GM18909 (cell line): Measurements from ENCODE around the gene ERCC3.

ENCODE experiments used
- ATAC-seq: cut with Tn5 transposase; IDR thresholded peaks from one replicate; pipeline ENCODE4 v1.9.1; 2021; ENCODE audit warnings: mild to moderate bottlenecking; ENCODE audit not compliant: unreplicated experiment, poor library complexity

The ERCC3 gene

DNA sequence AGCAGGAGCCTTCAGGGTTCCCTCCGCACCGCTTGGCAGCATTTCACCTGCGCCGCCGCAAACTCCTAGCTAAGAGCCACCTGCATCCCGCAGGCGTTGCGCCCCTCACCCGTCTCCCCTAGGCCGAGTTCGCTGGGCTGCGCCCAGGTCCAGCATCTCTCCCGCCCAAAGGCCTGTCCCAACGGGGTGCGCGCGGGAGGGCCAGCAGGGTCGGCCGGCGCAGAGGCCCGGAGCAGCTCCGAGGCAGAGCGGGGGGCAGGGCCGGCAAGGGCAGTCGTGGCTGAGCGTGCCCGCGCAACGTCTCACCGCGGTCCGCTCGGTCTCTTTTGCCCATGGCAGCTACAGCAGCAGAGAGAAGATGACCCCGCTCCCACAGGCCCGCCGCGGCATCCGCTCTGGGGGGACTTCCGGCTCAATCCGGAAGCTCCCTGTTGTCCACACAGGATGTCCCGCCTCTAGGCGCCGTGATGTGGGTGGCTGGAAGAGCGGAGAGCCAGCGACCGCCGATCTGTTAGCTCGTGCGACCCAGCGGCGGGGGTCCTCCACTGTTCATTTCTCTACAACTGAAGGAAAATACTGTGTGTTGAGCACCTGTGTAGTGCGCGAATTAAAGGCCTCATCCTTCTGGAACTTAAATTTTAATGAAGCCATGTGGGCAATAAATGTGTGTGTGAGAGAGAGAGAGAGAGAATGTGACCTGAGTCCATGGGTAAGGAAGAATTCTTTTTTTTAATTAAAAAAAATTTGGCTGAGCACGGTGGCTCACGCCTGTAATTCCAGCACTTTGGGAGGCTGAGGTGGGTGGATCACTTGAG is at the start of gene ERCC3:
Gene ERCC3 (minus strand): TSS at position 397 of the 815 bp plus-strand sequence. CDS start 63 bp downstream, at position 334.
- ATAC-seq: peak; percentile 98

DNA sequence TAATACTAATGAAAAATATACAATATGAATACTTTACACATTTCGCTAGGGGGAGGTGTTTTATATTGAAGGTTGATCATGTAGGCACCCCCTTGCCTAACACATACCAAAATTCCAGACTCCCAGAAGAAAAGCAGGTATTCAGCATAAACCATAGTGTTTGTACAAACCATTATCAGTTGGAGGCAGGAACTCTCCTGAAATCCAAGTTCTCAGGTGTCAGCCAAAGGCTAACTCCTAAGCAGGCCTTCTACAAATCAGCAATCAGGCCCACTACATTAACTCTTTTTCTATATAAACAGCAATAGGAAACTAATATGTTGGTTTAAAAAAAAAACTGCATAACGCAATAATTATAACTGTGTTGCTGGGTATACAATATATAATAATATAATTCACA is 49.3 kb upstream of the ERCC3 start:
- ATAC-seq: no peak

DNA sequence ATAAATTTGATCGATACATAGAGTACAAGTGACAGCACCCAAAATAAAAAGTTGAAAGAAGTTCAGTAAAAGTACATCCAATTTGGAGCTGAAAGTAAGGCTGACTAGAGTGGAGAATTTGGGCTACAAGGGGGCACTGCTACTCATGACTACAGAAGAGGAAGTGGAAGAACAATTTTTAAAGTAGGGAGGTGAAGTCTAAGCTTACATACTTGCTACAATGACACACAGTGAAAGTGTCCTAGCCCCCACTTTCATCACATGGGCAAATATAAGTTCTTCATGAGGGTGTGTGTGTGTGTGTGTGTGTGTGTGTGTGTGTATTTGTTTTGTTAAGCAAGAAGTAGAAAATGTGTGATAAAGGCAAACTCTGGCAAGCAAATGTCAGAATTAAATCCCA is 48.2 kb upstream of the ERCC3 start:
- no peak for ATAC-seq

DNA sequence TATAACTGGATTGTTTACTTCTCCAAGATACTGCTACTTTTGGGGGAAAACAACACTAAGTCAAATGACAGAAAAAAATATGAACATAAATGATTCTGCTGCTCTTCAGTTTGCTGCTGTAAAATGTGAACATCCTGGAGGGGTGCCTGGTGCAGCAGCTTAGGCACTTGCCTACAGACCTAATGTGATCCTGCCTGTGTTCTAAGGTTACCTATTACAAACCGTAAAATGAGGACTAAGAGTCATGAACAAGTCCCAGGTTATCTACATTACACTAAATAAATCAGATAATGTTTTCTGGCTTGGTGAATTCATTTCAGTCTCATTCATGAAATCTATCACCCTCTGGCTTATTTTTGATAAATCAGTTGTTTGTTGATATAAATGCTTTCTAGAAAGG is 38.4 kb upstream of the ERCC3 start:
- no peak for ATAC-seq

DNA sequence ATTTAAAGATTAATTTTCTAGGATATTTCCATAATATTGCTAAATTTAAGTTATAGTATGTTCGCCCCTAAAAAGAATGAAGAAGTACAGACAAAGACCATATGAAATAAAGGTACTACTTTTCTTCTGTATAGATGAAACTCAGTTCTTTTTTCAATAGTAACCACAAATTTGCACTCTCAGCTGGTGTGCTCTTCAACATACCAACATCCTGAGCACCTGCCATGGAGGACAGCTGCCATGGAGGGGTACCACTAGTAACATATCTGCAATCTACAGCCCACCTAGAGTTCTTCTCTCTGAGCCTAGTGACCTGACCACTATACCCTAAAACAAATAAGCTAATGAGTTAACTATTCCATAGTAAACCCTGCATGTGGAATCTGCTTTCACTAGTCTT is 36.8 kb upstream of the ERCC3 start:
- peak; percentile 61 for ATAC-seq

DNA sequence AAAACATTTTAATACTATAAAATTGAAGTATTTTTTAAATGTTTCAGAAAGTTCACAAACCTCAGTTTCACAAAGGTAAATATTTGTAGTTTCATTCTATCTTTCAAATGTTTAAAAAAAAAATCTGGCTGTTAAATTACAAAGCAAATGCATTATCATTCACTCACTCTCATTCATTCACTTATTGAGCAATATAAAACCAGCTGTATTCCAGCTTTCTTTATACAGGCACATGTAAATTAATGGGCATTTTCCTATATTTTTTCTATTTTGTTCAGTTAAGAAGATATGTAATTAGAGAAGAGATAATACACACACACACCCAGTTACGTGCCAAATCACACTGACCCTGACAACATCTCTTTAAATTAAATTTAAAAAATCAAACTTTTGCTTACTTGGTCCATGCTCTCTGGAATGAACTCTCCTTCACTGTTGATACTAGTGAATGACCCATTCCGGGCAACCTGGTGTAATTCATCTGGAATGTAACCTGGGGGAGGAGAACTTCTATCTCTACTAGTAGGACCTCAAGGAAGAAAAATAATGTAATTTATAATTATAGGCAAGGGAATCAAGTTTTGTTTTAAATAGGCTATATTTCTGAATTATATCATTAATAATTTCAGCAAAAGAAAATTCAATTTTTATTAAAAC is 32.5 kb upstream of the ERCC3 start:
- ATAC-seq: no peak

DNA sequence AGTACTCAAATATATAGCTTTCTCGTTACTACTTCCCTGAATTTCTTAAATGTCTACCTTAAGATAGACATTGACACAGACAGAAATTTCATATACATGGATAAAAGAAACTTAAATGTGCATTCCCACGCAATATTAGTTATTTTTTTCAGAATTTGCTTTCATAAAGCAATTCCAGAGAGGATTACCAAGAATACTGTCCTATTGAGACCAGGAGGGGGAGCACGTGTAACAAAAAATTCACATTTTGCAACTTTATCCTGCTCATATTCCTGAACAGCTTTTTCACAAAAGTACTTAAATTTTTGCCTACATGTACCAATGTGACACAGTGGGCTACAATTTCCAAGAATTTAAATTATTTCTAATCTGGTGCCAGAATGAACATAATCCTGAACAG is 30.7 kb upstream of the ERCC3 start:
- no peak for ATAC-seq

DNA sequence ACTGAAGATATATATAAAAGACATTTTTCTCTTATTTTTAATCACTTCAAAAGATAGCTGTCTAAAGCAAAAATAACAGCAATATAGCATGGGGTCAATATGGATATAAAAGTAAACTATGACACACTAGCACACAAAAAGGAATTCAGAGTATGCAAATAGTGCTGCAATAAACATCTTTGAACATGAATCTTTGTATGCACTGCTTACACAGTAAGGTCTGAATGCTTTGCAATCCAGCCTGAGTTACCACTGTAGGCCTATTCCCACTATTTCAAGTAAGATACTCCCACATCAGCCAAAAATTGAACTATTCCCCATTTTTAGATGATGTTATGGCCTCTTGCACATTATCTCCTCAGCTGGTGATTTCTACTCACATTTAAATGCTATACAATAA is 27.4 kb upstream of the ERCC3 start:
- no peak for ATAC-seq

DNA sequence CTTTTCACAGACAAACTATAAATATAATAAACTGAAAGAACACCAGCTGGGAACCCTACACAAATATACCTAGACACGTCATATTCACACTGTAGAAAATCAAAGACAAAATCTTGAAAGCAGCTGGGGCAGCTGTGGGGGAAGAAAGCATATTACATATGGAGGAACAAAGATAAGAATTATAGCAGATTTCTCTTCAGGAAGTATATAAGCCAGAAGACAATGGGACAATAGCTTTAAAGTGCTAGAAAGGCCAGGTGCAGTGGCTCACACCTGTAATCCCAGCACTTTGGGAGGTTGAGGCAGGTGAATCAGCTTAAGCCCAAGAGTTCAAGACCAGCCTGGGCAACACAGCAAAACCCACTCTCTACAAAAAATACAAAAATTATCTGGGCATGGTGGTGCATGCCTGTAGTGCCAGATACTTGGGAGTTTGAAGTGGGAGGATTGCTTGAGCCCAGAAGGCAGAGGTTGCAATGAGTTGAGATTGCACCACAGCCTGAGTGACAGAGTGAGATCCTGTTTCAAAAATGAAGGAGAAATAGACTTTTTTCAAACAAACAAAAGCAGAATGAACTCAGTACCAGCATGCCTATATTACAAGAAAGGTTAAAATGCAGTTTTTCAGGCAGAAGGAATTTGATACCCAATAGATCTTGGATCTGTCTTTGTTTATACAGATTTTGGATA is 26.8 kb upstream of the ERCC3 start:
- no peak for ATAC-seq

DNA sequence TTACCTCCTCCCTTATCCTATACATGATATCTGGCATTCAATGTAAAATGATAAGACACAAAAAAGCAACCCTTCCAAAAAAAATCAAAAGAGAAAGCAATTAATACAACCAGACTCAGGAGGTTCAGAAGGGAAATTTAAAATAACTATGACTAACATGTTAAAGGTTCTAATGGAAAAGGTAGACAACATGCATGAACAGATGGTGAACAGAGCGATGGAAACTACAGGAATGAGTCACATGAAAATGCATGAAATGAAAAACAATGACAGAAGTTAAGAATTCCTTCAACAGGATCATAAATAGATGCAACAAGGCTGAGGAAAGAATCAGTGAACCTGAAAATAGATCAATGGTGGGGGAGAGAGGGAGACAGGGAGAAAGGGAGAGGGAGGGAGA is 26.1 kb upstream of the ERCC3 start:
- no peak for ATAC-seq

DNA sequence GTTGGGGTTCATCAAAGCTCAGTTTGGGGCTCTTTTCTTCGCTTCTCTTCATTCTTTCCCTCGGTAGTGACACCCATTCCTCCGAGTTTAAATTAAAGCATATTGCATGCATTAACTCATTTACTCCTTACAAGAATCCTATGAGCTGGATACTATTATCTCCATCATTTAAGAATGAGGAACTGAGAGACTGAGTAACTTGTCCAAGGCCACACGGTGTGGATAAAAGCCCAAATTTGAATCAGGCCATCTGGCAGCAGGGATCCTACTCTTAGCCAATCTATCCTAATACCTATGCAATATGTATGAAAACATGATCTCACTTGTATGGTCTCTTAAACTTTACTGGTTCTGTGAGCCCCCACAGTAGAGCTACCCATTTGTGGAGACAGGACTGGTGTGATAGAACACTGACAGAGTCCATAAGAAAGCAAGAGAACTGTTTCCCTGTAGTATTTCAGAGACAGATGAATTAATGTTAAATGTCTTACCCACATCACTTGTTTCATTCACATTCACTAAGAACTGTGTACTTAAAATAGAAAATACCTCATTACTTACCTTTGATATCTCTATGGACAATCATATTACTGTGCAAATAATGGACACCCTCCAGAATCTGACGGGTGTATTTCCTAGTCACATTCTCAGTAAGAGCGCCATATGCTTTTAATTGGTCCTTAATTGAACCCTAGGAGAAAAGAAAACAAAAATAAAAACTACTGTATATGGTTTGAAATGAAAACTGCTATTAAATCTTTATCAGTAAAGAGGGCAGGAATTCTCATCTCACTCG is 20.4 kb upstream of the ERCC3 start:
- ATAC-seq: no peak

DNA sequence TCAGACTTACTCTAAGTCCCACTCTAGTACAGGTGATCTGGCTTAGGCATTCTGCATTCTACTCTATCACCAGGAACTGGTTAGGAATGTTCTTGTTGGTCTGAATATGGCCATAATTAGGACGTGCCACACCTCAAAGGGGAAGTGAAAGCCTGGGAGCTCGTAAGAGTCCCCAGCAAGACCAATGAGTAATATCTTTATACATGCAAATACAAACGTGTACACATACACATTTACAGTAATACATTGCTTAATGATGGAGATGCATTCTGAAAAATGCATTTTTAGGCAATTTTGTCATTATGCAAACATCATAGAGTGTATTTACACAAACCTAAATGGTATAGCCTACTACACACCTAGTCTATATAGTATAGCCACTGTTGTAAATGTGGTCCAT is 19.5 kb upstream of the ERCC3 start:
- ATAC-seq: peak; percentile 98

DNA sequence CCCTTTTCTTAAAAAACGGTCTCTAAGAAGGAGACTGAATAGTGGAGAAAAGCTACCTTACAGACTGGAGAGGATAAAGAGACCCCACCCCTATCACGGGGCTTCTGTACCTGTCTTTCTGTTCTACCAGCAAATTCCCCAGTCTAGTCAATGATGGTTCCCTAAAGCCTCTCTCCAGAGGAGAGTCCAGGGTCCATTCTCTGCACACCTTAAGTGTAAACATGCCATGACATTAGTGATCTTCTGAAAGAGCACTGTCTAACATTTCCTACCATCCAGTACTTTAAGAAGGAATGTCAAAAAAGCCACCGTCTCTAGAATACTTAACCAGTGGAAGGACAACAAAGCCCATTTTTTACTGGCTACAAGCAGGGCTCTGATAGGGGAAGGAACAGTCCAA is 17.0 kb upstream of the ERCC3 start:
- ATAC-seq: no peak

DNA sequence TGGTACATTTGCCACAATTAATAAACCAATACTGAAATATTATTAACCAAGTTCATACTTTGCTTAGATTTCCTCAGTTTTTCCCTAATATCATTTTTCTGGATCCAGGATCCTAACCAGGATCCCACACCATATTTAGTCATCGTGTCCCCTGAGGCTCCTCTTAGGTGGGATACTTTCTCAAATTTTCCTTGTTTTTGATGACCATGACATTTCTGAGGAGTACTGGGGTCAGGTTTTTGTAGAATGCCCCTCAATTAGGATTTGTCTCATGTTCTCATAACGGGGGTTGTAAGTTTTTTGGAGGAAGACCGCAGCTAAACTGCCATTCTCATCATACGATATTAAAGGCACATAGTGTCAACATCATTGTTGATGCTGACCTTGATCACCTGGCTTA is 15.5 kb upstream of the ERCC3 start:
- ATAC-seq: no peak

DNA sequence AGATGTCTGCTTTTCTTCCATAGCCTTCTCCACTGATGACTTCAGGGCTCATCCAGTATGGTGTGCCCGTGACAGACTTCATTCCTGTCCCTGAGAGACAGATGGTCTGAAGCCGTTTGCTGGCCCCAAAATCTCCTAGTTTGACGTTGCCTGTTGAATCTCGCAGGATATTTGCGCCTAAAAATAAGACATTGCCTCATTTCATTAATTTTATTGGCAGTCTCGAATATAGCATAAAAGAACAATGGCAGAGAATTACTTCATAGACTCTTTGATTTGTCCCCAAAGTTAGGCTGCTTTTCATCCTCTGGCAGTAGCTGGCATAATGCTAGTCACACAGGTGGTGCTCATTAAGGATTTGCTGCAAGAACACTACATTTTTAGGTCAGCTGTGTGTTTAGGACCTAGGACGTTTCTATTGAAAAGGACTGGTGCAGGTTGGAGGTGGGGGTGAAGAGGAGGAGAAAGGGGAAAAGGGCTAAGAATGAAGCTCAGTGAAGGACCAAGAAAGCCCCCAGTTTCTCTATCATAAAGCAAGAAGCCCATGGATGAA is 14.7 kb upstream of the ERCC3 start:
- ATAC-seq: no peak

DNA sequence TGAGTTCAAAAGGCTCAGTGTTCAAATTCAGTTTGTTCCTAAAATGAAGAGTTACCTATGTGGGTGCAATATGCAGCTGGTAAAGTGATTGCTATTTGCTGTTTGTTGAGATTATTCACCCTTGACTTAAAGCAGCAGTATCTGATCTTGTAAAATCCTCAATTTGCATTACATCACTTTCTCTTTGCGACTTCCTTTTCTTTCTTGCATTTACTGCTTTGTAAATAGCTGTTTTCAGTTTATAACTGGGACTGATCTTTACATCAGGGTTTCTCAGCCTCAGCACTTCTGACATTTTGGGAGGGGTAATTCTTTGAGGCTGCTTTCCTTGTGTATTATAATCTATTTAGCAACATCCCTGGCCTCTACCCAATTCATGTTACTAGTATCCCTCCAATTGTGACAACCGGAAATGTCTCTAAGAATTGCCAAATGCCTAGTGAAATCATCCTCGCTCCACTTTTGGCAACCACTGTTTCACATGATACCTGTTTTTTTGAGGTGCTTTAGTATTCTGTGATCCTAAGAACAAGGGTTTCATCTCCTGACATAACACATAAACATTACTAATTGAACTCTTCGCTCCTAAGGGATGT is 12.1 kb upstream of the ERCC3 start:
- ATAC-seq: no peak

DNA sequence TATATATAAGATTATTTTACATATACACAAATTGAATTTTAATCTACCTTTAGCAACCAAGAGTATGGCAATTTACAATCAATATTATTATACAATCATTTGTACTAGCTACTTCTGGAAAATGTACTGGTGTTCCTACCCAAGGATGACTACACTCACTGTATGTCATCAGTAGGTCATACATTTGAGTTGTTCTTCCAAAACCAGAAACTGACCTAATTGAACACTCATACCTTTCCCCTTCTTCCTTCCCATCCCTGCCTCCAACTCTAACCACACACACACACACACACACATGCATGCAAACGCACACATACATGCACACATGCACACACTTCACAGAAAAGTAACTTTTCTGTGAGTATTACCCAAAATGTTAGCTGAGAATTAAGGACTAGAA is 8.2 kb upstream of the ERCC3 start:
- ATAC-seq: no peak

DNA sequence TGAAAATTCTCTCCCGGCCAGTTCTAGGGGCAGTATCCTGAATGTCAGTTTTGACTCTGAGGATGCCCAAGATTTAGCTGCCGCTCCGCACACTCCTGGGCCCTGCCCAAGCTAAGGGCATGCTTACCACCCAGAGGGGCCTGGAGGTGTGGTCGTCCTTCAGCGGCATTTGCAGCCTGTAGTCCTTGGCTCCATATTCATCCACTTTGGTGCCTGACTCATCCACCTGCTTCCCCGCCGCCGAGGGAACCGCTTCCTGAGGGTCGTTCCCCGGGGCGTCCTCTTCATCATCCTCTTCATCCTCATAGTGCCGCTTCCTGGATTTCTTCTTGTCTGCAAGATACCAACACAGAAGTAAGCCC is 577 bp downstream of the ERCC3 start:
- peak; percentile 2 for ATAC-seq

DNA sequence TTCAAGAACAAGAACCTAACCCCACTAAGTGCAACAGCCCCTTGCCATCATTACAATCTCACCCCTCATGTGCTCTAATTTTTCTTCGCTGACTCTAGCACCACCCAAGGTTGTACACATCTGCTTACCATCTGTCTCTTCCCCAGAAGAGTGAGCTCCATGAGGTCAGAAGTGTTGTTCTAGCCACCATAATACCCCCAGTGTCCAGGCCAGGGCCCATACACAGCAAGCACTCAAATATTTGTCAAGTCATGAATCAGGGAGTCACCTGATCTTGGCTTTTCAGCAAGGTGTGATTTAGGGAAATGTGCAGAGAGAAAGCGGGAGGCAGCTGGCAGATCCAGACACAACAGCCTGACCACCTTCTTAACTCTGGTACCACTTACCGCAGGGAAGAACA is 5.7 kb downstream of the ERCC3 start:
- no peak for ATAC-seq

DNA sequence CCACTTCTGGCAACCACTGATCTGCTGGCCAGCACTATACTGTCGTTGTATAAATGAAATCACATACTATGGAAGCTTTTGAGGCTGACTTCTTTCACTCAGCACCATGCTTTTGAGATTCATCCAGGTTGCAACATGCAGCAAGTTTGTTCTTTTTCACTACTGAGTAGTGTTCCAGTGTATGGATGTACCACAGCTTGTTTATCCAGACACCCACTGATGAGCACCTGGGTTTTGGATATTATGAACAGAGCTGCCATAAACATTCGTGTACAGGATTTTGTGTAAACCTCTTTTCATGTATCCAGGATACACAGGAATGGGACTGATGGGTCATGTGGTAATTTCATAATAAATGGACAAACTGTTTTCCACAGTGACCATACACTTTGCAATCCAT is 10.7 kb downstream of the ERCC3 start:
- ATAC-seq: no peak
